Osteocyte (in vitro differentiated cells): ENCODE data around the gene TCP11. TPM values are rescaled to one million over a fixed set of nuclear protein-coding genes. Genes with fewer than 3 reads are reported as not detected.

Source experiments
- DNase-seq: peaks from one replicate; pipeline ENCODE4 v3.0.0; 2021; ENCODE audit warnings: mixed read lengths; ENCODE audit not compliant: unreplicated experiment; ENCODE audit errors: extremely low spot score
- H3K27ac Mint-ChIP-seq: one replicate; pipeline ENCODE4 v1.8.0; 2021; ENCODE audit warnings: mild to moderate bottlenecking, mixed read lengths; ENCODE audit not compliant: unreplicated experiment
- H3K27me3 Mint-ChIP-seq: one replicate; pipeline ENCODE4 v1.8.0; 2021; ENCODE audit warnings: mixed read lengths; ENCODE audit not compliant: unreplicated experiment
- H3K36me3 Mint-ChIP-seq: one replicate; pipeline ENCODE4 v1.8.0; 2021; ENCODE audit warnings: mixed read lengths; ENCODE audit not compliant: unreplicated experiment
- H3K4me1 Mint-ChIP-seq: one replicate; pipeline ENCODE4 v1.8.0; 2021; ENCODE audit warnings: mixed read lengths; ENCODE audit not compliant: unreplicated experiment
- H3K4me3 Mint-ChIP-seq: one replicate; pipeline ENCODE4 v1.8.0; 2021; ENCODE audit warnings: mild to moderate bottlenecking, moderate library complexity, mixed read lengths; ENCODE audit not compliant: unreplicated experiment
- H3K9me3 Mint-ChIP-seq: one replicate; pipeline ENCODE4 v1.8.0; 2021; ENCODE audit warnings: mixed read lengths; ENCODE audit not compliant: unreplicated experiment
- total RNA-seq: library from RNA; stranded (reverse); gene quantifications from 2 replicates; pipeline ENCODE4 v1.2.1, GENCODE V29; 2021
- TF ChIP-seq, protein P1 (sequence below): fragments of 200-600 bp; sonication (generic); IDR thresholded peaks from 2 replicates; pipeline ENCODE4 v1.5.0; 2021; ENCODE audit warnings: antibody characterized with exemption, mild to moderate bottlenecking, moderate library complexity

The TCP11 gene
- total RNA-seq, 1 donor from 2014 or later: 0.43 TPM

DNA sequence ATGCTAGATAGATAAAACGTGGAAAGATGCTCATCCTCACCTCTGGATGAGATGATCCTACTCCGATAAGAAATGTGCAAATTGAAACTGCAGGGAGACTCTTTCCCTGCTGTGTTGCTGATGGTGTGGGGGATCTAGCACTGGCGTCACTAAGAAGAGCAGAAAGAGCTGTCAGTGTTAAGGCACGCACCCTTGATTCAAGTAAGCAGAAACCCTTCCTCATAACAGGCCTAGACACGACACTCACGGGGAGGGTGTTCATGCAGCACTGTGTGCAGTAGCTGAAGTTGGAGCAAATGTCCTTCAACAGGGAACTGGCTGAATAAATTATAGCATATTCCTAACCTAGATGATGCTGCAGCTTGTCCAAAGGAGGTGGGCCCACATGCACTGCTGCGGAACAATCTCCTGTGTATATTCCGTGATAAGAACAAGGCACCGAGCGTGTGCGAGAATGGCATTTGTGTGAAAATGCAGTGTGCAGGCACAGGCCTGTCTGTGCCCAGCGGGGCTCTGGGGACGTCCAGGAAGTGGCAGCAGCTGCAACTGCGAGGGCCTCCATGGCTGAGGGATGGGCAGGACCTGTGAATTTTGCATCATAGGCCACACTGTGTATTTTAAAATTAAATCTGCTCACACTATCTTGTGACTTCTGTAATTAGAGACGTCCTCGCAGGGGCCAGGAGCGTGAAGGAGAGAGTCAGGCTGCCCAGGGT, 64.0 kb downstream of the TCP11 start:
- peaks cover 10% of the 10 kb centered on the region for H3K4me1 Mint-ChIP-seq

DNA sequence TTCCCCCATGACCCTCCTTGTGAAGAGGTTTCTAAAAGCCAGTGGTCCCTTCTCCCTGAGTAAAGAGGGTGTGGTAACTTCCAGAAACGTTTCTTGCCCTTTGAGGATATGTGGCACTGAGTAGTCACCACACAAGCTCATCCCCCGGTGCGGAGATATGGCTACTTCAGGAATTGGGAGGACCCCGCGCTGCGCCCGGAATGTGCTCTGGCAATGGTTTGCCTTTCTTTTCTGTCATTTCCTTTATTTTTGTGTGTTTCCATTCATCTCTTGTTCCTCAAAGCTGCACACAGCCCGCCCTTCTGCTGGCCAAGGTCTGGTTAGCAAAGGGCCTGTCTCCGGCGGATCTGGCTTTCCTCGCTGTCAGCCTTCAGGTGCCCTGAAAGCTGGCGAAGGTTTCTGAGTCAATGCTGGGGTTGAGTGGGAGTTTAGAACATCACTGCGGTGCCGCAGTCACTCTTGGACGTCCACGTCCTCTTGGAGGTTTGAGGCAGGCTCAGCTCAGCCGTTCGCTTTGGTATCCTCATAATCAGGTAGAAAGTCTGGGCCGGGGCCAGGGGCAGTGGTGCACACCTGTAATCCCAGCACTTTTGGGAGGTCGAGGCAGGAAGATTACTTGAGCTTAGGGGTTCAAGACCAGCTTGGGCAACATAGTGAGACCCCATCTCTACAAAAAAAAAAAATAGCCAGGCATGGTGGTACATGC, 67.2 kb downstream of the TCP11 start:
- no peak for DNase-seq
- Mint-ChIP-seq H3K4me1 (no peaks in the 10 kb centered on the region), H3K27me3 (no peaks in the 10 kb centered on the region), H3K27ac (no peak overlapping the region), H3K36me3 (peaks cover 17% of the 10 kb centered on the region), H3K9me3 (no peaks in the 10 kb centered on the region), H3K4me3 (no peak overlapping the region)
- TF ChIP-seq, protein P1, sequence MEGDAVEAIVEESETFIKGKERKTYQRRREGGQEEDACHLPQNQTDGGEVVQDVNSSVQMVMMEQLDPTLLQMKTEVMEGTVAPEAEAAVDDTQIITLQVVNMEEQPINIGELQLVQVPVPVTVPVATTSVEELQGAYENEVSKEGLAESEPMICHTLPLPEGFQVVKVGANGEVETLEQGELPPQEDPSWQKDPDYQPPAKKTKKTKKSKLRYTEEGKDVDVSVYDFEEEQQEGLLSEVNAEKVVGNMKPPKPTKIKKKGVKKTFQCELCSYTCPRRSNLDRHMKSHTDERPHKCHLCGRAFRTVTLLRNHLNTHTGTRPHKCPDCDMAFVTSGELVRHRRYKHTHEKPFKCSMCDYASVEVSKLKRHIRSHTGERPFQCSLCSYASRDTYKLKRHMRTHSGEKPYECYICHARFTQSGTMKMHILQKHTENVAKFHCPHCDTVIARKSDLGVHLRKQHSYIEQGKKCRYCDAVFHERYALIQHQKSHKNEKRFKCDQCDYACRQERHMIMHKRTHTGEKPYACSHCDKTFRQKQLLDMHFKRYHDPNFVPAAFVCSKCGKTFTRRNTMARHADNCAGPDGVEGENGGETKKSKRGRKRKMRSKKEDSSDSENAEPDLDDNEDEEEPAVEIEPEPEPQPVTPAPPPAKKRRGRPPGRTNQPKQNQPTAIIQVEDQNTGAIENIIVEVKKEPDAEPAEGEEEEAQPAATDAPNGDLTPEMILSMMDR: no peak

More for the DNA sequence above, 64.0 kb downstream of the TCP11 start:
- H3K27ac Mint-ChIP-seq: no peak overlapping the region
- no peaks in the 10 kb centered on the region for H3K9me3 Mint-ChIP-seq
- TF ChIP-seq, protein P1: no peak
- DNase-seq: no peak
- peaks cover 21% of the 10 kb centered on the region for H3K36me3 Mint-ChIP-seq
- no peak overlapping the region for H3K4me3 Mint-ChIP-seq
- H3K27me3 Mint-ChIP-seq: no peaks in the 10 kb centered on the region

DNA sequence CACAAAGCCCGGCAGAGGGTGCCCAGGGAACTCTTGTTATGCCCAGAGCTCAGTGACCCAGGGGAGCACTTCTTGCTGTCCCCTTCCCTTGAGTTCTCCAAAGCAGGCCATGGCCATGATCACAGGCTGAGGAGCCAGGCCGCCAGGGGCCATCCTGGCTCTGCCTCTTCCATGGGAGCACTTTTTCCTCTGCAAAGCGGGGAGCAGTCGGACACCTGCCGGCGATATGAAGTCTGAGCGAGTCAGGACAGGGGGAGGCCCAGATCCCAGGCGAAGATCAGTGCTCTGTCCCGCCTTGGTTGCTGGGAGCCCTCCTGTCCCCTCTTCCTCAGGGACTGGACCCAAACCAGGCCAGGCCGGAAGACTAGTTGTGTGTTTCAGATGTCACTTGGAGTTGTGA, 67.9 kb downstream of the TCP11 start:
- Mint-ChIP-seq H3K4me1 (no peaks in the 10 kb centered on the region), H3K27ac (no peak overlapping the region), H3K27me3 (no peaks in the 10 kb centered on the region), H3K4me3 (no peak overlapping the region), H3K36me3 (peaks cover 17% of the 10 kb centered on the region), H3K9me3 (no peaks in the 10 kb centered on the region)
- TF ChIP-seq, protein P1: no peak
- DNase-seq: no peak

DNA sequence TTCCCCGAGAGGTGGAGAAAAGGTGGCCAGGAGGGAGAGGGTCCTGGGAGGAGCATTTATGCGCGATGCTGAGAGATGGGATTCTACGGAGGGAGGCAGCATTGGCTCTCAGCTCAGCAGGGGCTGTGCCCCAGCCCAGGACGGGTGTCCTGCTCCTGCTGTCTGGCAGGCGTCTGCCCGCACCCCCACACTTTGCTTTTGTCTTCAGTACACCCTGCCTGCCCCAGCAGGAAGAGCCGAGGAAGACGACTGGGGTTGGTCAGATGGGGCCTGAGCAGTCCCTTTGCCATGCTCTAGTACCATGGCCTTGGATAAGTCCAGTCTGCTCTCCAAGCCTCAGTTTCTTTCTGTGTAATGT, 68.5 kb downstream of the TCP11 start:
- no peak for DNase-seq
- Mint-ChIP-seq H3K4me3 (no peak overlapping the region), H3K36me3 (peaks cover 17% of the 10 kb centered on the region), H3K27me3 (no peaks in the 10 kb centered on the region), H3K9me3 (no peaks in the 10 kb centered on the region), H3K27ac (no peak overlapping the region), H3K4me1 (no peaks in the 10 kb centered on the region)
- TF ChIP-seq, protein P1: no peak

DNA sequence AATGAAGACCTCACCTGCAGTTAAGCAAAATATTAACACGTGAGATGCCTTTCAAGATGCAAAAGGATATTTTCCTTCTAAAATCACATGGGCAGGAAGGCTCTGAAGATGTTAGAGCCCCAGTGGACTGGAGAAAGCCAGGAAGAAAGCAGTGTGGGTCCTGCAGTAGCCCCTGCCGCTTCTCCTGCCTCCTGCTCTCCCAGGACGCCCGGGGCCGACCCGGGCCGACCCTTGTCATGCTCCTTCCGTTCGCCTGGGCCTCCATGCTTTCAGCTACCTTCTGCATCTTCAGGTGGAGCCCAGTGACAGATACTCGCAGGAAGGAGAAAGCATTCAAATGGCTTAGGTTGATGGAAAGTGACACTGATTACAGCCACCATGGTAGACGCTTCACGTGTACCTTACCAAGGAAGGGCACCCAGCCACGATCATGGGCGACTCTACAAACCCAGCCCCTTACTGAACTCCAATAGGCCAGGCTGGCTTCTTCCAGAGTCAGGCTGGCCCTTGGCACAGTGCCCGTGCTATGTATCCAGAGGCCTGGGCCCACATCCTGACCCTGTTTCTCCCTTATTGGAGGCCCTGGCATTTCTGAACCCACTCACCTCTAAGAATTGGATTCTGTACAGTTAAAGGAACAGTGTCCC, 69.0 kb downstream of the TCP11 start:
- Mint-ChIP-seq H3K36me3 (peaks cover 17% of the 10 kb centered on the region), H3K27ac (no peak overlapping the region), H3K4me1 (no peaks in the 10 kb centered on the region), H3K9me3 (no peaks in the 10 kb centered on the region), H3K27me3 (no peaks in the 10 kb centered on the region), H3K4me3 (no peak overlapping the region)
- TF ChIP-seq, protein P1: no peak
- no peak for DNase-seq
